Psoas muscle (tissue), 8 donors: ENCODE measurements around the gene CAMSAP1. TPM values are rescaled to one million over a fixed set of nuclear protein-coding genes. Genes with fewer than 3 reads are reported as not detected.

Experiments used
- ATAC-seq, 4 donors: fragments of 200-7000 bp; cut with Tn5 transposase; one replicate each; pipeline ENCODE4 v1.9.1; 2020; ENCODE audit warnings: moderate library complexity in 3 of 4, mild to moderate bottlenecking in 2 of 4
- DNase-seq, 2 donors: peaks; one replicate each; pipeline ENCODE4 v3.0.0-alpha.2; 2020
- H3K27ac ChIP-seq: fragments of 200-600 bp; one replicate; pipeline ENCODE4 v1.8.0; 2022
- H3K27me3 ChIP-seq, 3 donors: fragments of 200-600 bp in 1 of 3; one replicate each; pipeline versions ENCODE4 v1.6.1 to v1.8.0; 2013 to 2022; ENCODE audit warnings: low read length in 2 of 3, mild to moderate bottlenecking in 2 of 3, moderate library complexity in 1 of 3; ENCODE audit not compliant: insufficient read depth in 3 of 3
- H3K36me3 ChIP-seq, 2 donors: fragments of 200-600 bp in 1 of 2; one replicate each; pipeline versions ENCODE4 v1.6.1 to v1.8.0; 2013 to 2022; ENCODE audit warnings: low read depth in 1 of 2, mild to moderate bottlenecking in 1 of 2, moderate library complexity in 1 of 2; ENCODE audit not compliant: insufficient read depth in 1 of 2
- H3K4me1 ChIP-seq: fragments of 200-600 bp; one replicate; pipeline ENCODE4 v1.8.0; 2022
- H3K4me3 ChIP-seq: fragments of 200-600 bp; one replicate; pipeline ENCODE4 v1.8.0; 2022; ENCODE audit warnings: mild to moderate bottlenecking
- H3K9me3 ChIP-seq: fragments of 200-600 bp; one replicate; pipeline ENCODE4 v1.8.0; 2022
- WGBS, 3 donors: extraction: QIAGEN DNeasy Blood & Tissue Kit; methylation state at CpG; one replicate each; pipeline versions ENCODE4 v1.1.6 to v1.1.7; 2013; 5-methylcytosine and 5-hydroxymethylcytosine counted together
- intact Hi-C, 2 donors: fragments of 100-400 bp; cut with DNase I; formaldehyde crosslinking; loops; one replicate each; pipeline versions ENCODE4 v1.11.0 to v1.14.2; 2022
- polyA plus RNA-seq, 3 donors: library from polyadenylated mRNA; stranded (reverse); fragments of 200-250 nt; gene quantifications; one replicate each; pipeline ENCODE4 v1.2.3, GENCODE V29; 2013
- total RNA-seq, 4 donors: library from RNA; stranded (reverse); fragmentation: NEBNext Ultra II Directional in 2 of 4; extraction: Animal tissue kit (Norgen Biotek cat#: 25700) in 2 of 4; gene quantifications; one replicate each; pipeline versions ENCODE4 v1.2.1 to v1.2.4, GENCODE V29; 2021 to 2023
- TF ChIP-seq, protein P1 (sequence below): fragments of 200-600 bp; IDR thresholded peaks from one replicate; pipeline ENCODE4 v1.8.0; 2022; ENCODE audit warnings: antibody characterized with exemption
- donor health status: healthy with polysubstance abuse.
- donor health status: DM: no; HTN: no; CAD: no; lungs with moderate emphysema.
- donor health status: Bipolar disorder and iron deficiency.
- donor health status: healthy.
- donor health status: DM: yes; HTN: yes; CAD: no.
- donor health status: DM: no; HTN: no; CAD: no.
- donor health status: DM: no; HTN: no; CAD: no.
- donor health status: DM: yes; HTN: yes; CAD: no.

The CAMSAP1 gene
- total and polyA plus RNA-seq, 7 donors, result 21.3 to 51.5 (median 41.5) TPM

DNA sequence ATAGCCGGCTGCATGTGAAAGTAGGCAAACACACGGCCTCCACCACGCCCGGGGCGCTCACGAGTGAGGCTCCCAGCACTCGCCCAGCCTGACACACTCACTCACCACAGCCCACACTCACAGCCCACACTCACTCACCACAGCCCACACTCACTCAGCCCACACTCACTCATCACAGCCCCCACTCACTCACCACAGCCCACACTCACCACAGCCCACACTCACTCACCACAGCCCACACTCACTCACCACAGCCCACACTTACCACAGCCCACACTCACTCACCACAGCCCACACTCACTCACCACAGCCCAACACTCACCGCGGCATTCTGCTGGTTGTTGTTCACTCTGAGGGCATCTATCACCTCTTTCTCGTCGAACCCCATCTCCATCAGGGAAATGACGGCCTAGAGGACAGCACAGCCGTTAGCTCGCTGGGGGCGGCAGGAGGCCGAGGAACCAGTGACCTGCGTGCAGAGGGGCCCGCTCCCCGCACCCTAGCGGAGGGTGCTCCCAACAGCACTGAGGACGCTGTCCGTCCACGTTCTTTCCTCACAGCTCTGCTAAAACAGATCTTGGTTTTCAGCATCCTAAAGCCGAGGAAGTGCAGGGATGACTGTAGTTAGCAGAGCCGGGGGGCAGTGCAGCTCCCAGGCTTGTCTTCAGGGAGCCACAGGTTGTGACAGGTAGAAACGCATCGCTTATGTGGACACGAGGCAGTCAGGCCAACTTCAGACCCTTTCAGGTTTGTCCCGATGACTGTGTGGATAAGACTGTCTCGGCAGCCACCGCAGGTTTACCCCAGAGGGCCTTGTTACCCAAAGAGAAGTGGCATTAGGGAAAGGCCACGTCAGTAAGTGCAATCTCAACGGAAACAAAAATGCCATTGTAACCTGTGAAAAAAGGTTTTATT lies 32.3 kb upstream of the CAMSAP1 start:
- peak in 1 of 2 donors; percentile 37 for DNase-seq

DNA sequence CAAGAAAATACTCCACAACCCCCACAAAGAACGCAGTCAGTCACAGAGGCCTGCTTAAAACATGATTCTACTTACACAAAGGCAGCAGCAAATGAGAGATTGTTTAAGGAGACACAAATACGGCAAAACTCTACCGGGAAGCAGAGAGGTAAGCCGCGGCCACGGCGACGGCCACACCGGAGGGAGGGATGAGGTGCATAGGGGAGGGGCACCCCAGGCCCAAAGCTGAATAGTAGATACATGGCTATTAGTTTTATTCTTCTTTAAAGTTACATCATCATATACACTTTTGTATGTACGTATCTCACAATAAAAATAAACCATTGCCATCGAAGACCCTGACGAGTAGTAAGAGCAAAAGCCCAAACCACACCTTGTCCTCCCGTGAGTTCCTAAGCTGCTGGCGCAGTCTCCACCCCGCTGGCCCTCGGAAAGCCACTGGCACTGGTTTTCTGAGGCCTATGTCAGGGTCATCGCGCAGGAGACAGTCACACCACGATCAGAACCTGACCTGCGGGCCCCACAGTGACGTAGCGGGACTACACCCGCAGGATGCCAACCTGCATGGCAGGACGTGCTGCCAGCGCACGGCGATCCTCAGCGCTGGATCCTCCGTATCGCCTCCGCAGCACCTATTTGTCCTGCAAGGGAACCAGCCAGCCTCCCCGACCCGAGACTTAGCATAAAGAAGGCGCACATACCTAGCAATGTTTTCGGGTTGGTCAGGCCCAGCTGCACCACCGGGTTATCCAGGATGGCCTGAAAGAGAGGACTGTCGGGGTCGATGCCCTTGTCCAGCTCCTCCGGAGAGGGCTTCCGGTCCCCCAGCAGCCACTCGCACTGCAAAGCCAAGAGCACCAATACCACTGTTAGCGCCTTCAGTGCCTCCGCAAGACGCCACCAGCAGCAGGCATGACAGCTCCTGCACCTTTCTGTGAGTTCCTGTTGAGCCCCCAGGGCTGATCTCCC lies 30.5 kb upstream of the CAMSAP1 start:
- WGBS, 3 donors, result 94 to 97% (median 95%) methylated on average over 44 of the region's 44 CpGs
- ATAC-seq, result no peak
- TF ChIP-seq, protein P1, sequence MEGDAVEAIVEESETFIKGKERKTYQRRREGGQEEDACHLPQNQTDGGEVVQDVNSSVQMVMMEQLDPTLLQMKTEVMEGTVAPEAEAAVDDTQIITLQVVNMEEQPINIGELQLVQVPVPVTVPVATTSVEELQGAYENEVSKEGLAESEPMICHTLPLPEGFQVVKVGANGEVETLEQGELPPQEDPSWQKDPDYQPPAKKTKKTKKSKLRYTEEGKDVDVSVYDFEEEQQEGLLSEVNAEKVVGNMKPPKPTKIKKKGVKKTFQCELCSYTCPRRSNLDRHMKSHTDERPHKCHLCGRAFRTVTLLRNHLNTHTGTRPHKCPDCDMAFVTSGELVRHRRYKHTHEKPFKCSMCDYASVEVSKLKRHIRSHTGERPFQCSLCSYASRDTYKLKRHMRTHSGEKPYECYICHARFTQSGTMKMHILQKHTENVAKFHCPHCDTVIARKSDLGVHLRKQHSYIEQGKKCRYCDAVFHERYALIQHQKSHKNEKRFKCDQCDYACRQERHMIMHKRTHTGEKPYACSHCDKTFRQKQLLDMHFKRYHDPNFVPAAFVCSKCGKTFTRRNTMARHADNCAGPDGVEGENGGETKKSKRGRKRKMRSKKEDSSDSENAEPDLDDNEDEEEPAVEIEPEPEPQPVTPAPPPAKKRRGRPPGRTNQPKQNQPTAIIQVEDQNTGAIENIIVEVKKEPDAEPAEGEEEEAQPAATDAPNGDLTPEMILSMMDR, result no peak
- peaks cover 3 to 97% of the 10 kb centered on the region in 2 donors for H3K36me3 ChIP-seq
- DNase-seq, result peak in 1 of 2 donors; percentile 32
- H3K9me3 ChIP-seq, result no peaks in the 10 kb centered on the region
- H3K4me1 ChIP-seq, result peaks cover 23% of the 10 kb centered on the region
- H3K27me3 ChIP-seq, result no peaks in the 10 kb centered on the region
- intact Hi-C loops, result no loop called here
- no peak overlapping the region for H3K27ac ChIP-seq
- no peak overlapping the region for H3K4me3 ChIP-seq

More for the DNA sequence above, 32.3 kb upstream of the CAMSAP1 start:
- H3K4me3 ChIP-seq, result no peak overlapping the region
- intact Hi-C loops, result no loop called here
- H3K9me3 ChIP-seq, result no peaks in the 10 kb centered on the region
- no peak overlapping the region for H3K27ac ChIP-seq
- no peaks in the 10 kb centered on the region for H3K27me3 ChIP-seq
- WGBS, 3 donors, result 93 to 95% (median 94%) methylated on average over 33 of the region's 33 CpGs
- no peak for ATAC-seq
- TF ChIP-seq, protein P1, result no peak
- peaks cover 3 to 97% of the 10 kb centered on the region in 2 donors for H3K36me3 ChIP-seq
- H3K4me1 ChIP-seq, result peaks cover 10% of the 10 kb centered on the region

DNA sequence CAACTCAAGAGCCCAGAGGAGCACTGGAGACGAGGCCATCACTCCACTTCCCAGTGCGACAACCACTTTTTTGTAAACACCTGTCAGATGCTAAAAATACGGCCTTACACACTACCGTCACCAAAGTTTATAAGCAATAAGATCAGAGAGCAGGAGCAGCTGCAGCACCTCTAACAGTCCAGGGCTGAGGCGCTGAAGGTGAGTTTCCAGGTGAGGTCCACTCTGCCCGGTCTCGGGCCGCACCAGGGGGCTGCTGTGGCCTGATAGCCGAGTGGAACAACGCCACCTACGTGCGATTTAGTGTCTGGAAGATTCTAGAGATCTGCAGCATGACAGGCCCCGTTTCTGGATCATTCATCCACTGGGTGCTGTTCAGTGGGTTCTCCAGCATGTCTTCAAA lies 25.8 kb upstream of the CAMSAP1 start:
- TF ChIP-seq, protein P1, result no peak
- H3K4me3 ChIP-seq, result no peak overlapping the region
- no peaks in the 10 kb centered on the region for H3K9me3 ChIP-seq
- peaks cover 3 to 98% of the 10 kb centered on the region in 2 donors for H3K36me3 ChIP-seq
- DNase-seq (peak in 1 of 2 donors; percentile 48), ATAC-seq (peak; percentile 43 to 76 (median 64))
- intact Hi-C loops, result no loop called here
- 70 to 86% (median 78%) methylated on average over 13 of the region's 13 CpGs for WGBS, 3 donors
- H3K27me3 ChIP-seq, result no peaks in the 10 kb centered on the region
- H3K4me1 ChIP-seq, result peaks cover 31% of the 10 kb centered on the region
- H3K27ac ChIP-seq, result peak overlapping the region; percentile 84

DNA sequence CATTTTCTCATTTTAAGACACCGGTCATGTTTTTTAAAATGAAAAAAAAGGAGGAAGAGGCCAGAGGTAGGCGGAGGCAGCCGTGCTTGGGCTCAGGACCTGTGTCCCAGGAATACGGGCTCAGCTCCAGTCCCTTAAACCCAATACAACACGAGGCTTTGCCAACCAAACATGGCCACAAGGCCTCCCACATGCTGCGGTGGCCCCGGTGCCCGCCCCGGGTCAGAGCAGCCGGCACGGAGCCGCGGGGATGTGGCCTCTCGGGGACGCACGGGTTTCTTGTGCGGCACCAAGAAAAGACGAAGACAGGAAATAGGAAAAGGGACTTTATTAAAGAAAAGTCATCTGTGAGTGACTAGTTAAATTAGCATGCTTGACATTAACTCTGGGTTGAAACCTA lies 25.3 kb upstream of the CAMSAP1 start:
- ATAC-seq (peak in 3 of 4 donors; percentile 29 to 35 (median 31)), DNase-seq (peak in 1 of 2 donors; percentile 39)
- H3K4me1 ChIP-seq, result peaks cover 33% of the 10 kb centered on the region
- intact Hi-C loops, result no loop called here
- H3K4me3 ChIP-seq, result no peak overlapping the region
- peak overlapping the region; percentile 84 for H3K27ac ChIP-seq
- peaks cover 3 to 93% of the 10 kb centered on the region in 2 donors for H3K36me3 ChIP-seq
- TF ChIP-seq, protein P1, result no peak
- no peaks in the 10 kb centered on the region for H3K9me3 ChIP-seq
- no peaks in the 10 kb centered on the region for H3K27me3 ChIP-seq
- 68 to 91% (median 74%) methylated on average over 18 of the region's 18 CpGs for WGBS, 3 donors
